IMR-90 (cell line): ENCODE results near the gene SLC34A3.

Source experiments
- BHLHE40 ChIP-seq: fragments of 150-350 bp; IDR thresholded peaks from 2 replicates; pipeline ENCODE4 v1.6.1; 2016; ENCODE audit warnings: mild to moderate bottlenecking, low read depth, low read length
- CEBPB ChIP-seq: IDR thresholded peaks from 2 replicates; pipeline ENCODE4 v1.6.1; 2012; ENCODE audit warnings: low read depth, low read length, improper control_type of control experiment
- CHD1 ChIP-seq: IDR thresholded peaks from 2 replicates; pipeline ENCODE4 v1.6.1; 2012; ENCODE audit warnings: low read depth, low read length, improper control_type of control experiment
- ELK1 ChIP-seq: fragments of 150-350 bp; IDR thresholded peaks from 2 replicates; pipeline ENCODE4 v1.6.1; 2016; ENCODE audit warnings: low read depth, mild to moderate bottlenecking, low read length, moderate library complexity, borderline replicate concordance
- FOS ChIP-seq: fragments of 150-350 bp; IDR thresholded peaks from 2 replicates; pipeline ENCODE4 v1.6.1; 2016; ENCODE audit warnings: low read depth, low read length
- MAFK ChIP-seq: IDR thresholded peaks from 2 replicates; pipeline ENCODE4 v1.6.1; 2012; ENCODE audit warnings: low read depth, low read length, improper control_type of control experiment
- MXI1 ChIP-seq: IDR thresholded peaks from 2 replicates; pipeline ENCODE4 v1.6.1; 2012; ENCODE audit warnings: low read depth, mild to moderate bottlenecking, low read length, moderate library complexity, borderline replicate concordance
- POLR2A ChIP-seq: IDR thresholded peaks from 2 replicates; pipeline ENCODE4 v1.6.1; 2012; ENCODE audit warnings: mild to moderate bottlenecking, low read depth, low read length
- RCOR1 ChIP-seq: IDR thresholded peaks from 2 replicates; pipeline ENCODE4 v1.6.1; 2012; ENCODE audit warnings: mild to moderate bottlenecking, low read length, improper control_type of control experiment; ENCODE audit not compliant: insufficient replicate concordance
- RFX5 ChIP-seq: IDR thresholded peaks from 2 replicates; pipeline ENCODE4 v1.8.0; 2012; ENCODE audit warnings: low read depth, mild to moderate bottlenecking, low read length, moderate library complexity
- SMC3 ChIP-seq: fragments of 150-350 bp; IDR thresholded peaks from 2 replicates; pipeline ENCODE4 v1.6.1; 2016; ENCODE audit warnings: low read depth, mild to moderate bottlenecking, antibody characterized with exemption, low read length, moderate library complexity
- TF ChIP-seq, protein P1 (sequence below): conservative IDR thresholded peaks from 2 replicates; pipeline ENCODE4 v1.5.1; 2012; ENCODE audit warnings: mild to moderate bottlenecking, low read depth, low read length, improper control_type of control experiment

- no peak for TF ChIP-seq ELK1
- TF ChIP-seq, protein P1, sequence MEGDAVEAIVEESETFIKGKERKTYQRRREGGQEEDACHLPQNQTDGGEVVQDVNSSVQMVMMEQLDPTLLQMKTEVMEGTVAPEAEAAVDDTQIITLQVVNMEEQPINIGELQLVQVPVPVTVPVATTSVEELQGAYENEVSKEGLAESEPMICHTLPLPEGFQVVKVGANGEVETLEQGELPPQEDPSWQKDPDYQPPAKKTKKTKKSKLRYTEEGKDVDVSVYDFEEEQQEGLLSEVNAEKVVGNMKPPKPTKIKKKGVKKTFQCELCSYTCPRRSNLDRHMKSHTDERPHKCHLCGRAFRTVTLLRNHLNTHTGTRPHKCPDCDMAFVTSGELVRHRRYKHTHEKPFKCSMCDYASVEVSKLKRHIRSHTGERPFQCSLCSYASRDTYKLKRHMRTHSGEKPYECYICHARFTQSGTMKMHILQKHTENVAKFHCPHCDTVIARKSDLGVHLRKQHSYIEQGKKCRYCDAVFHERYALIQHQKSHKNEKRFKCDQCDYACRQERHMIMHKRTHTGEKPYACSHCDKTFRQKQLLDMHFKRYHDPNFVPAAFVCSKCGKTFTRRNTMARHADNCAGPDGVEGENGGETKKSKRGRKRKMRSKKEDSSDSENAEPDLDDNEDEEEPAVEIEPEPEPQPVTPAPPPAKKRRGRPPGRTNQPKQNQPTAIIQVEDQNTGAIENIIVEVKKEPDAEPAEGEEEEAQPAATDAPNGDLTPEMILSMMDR = peak; percentile 17; the same call in 1 of the 2 replicates
- TF ChIP-seq RFX5 = no peak
- TF ChIP-seq RCOR1 = peak; percentile 38
- no peak for TF ChIP-seq MAFK
- TF ChIP-seq CEBPB = no peak
- 0 out of 2 replicates have a peak, but pooled peaks have one; percentile 22 for TF ChIP-seq POLR2A
- peak; percentile 61; the same call in 1 of the 2 replicates for TF ChIP-seq CHD1
- no peak for TF ChIP-seq FOS
- TF ChIP-seq MXI1 = peak; percentile 58; the same call in 1 of the 2 replicates
- no peak for TF ChIP-seq SMC3
- TF ChIP-seq BHLHE40 = no peak; the same call in 1 of the 2 replicates
Observed at GRCh38 chr9:137254624-137255447, 24.1 kb downstream of the SLC34A3 start, which contains the start of gene NELFB.
